Measurements from ENCODE around the gene PIGS. TPM values are rescaled to one million over a fixed set of nuclear protein-coding genes. Genes with fewer than 3 reads are reported as not detected.

Gene PIGS
- total RNA-seq, 1 donor from 2014 or later, result 65.9 TPM

DNA sequence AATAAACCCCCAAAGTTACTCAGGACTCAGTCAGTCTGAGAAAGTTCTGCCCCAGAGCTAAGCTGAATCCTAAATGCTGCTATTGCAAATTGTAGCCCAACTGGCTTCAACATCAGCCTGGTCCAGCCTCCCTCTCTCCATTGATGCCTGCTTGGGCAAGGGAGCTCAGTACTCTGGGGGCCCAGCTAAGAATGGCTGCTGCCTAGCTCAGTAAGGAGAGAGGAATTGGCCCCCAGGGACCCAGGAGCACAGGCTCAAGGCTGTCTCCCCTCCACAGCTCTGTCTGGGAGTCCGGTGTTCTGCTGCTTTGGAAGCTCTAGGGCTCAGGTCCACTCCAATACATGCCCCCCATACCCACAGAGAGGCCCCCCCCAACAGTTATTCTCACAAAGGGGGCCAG lies 20.5 kb downstream of the PIGS start:
- DNase-seq (ENCODE audit: low spot score), result no peak

DNA sequence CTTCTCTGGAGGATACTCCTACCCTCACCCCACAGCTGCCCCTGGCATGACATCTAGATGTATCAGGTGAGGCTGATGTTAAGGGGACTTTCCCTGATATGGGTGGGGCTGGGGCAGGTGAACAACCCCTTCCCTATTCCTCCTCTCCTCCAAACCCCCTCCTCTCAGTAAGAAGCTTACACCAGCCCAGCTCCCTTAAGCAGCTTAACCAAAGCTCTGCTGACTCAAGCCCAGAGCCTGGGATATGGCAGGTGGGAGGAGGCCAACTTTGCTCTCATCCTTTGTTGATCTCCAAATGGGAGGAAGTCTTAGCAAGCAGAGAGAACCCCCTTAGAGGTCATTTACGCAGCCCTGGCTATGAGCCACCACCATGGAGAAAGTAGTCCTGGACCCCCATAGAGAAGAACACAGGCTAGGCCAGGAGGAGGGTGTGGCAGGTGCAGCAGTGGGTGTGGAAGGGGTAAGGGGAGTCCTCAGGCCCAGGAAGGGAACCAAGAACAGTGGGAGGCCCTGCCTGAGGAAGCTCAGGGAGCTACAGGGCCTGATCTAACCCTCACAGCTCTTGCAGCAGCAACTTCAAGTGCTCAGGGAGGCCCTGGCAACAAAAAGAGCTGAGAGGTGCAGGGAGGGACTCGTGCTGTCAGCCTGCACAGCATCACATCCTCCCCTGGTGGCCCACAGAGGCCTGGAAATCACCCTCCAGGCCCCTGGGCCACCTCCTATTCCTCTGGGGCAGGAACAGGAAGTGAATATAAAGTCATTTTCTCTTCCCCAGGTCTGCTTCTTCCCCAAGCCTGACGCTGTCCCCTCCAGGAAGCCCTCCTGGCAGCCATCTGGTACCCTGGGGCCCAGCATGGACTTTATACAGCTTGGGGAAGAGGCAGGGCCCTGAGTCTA lies 21.8 kb downstream of the PIGS start:
- no peak for DNase-seq (ENCODE audit: low spot score)

DNA sequence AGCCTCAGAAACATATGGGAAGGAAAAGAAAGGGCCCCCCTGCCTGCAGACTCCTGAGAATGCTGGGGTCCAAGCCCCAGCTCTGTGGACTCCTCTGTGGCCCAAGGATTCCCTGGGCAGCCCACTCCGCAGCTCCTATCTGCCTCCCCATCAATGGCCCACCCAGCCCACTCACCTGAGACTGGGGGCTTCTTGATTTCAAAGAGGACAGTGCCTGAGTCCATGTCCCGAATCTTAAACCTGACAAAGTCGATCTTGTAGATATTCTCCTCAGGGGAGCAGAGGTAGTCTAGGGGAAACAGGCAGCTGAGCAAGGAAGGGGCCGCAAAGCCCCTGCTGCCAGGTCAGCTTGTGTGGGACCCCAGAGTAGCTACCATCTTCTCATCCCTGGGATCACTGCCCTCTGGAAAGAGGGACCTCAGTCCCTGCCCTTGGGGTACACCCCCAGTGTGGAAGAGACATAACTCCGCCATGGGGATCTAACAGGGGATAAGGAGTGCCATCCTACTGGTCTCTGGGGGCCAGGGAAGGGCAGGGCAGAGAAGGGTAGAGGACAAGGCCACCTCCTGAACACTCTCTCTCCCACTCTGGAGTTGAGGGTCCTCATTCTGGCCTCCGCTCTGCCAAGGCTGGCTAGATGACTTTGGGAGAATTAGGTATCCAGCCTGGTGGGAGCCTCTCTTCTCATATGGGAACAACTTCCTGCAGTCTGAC lies 22.8 kb downstream of the PIGS start:
- no peak for DNase-seq (ENCODE audit: low spot score)

DNA sequence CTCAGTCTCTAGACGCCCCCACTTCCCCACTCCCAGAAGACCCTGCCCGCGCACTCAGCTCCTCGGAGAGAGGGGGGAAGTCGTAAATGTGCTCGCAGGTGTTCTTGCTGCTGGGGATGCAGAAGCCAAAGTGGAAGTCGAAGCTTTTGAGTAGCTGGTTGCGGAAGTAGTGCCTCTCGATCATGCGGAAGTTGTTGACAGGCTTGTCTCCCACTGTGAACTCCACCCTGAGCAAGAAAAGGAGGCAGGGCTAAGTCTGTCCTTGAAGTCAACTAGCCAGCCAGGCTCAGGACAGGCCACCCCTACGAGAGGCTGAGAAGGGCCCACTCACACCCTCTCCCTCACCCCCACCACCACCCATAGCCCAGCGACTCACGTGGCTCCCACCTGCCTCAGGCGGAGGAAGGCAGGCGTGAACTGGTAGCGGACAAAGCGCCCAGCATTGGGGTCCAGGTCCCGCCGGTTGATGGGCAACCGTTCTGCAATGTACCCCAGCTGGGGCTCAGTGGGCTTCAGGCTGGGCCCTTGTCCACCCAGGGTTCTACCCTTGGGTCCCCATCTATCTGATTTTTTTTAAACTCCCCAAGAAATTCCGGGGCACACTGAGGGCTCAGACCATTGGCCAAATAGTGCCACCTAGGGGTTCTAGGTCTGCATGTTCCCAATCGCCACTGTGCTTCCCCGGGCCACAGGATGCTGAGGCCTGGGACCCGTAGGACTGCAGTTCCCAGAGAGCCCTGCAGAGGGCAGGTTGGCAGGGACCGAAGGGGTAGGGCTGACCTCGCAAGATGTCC lies 23.5 kb downstream of the PIGS start:
- DNase-seq (ENCODE audit: low spot score), result peak; percentile 73

DNA sequence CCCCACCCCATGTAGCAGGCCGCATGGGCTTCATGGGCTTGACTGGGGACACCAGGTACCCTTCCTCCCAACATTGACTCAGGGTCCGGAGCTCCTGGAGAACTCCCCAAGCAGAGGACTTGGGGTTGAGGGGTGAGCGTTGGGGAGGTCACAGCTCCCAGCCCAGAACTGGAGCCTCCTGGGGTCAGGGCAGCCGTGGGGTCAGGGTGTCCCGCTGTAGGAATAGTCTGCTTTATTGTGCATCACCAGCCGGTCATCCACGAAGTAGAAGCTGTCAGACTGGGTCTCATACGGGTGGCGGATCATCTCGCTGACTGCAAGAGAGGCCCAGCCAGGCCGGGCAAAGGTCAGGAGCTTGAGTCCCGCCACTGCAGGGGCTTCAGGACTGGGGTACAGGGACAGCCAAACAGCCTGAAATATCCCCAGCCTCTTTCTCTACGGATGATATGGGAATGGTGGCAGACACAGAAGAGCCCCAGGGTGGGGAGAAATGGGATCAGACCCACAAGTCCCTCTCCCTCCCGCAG lies 24.2 kb downstream of the PIGS start:
- DNase-seq (ENCODE audit: low spot score), result no peak

DNA sequence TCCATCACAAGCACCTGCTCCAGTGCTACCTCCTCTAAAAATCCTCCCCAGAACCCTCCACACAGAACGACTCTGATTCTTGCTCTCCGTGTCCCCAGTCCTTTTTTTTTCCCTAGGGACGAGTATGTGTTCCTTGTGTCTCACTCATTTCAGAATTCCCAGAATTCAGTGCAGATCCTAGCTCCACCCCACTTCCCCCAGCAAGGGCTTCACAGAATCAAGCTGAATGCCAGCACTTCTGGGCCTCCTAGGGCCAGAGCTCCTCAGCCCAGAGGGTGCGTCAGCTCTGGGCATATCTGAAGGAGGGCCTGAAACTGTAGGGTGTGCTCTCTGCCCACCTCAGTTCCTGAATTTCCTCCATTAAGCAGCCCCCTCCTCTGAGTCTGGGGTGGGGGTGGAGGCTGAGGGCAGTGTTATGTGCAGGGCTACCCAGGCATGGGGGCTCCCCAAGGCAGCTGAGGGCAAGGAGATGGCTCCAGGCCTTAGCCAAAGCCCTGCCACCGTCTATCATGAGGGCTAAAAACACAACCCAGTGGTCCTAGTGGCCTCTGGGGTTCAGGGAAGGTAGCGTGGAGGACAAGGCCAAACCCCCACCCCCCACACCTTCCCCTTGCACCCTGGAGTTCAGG lies 25.4 kb downstream of the PIGS start:
- no peak for DNase-seq (ENCODE audit: low spot score)

DNA sequence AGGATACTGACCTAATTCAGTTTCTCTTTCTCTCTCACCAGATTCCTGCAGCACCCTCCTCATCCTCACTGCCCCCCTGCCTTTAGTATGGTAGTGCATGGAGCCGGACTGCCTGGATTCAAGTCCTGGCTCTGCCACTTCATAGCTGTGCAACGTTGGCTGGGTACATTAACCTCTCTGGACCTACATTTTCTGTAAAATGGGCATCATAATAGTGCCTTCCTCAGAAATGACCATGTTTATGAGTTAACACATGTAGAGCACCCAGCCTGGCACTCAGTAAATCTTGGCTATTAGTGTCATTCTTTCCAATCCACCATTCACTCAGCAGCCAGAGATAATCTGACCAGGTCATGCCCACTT lies 26.2 kb downstream of the PIGS start:
- DNase-seq (ENCODE audit: low spot score), result no peak

DNA sequence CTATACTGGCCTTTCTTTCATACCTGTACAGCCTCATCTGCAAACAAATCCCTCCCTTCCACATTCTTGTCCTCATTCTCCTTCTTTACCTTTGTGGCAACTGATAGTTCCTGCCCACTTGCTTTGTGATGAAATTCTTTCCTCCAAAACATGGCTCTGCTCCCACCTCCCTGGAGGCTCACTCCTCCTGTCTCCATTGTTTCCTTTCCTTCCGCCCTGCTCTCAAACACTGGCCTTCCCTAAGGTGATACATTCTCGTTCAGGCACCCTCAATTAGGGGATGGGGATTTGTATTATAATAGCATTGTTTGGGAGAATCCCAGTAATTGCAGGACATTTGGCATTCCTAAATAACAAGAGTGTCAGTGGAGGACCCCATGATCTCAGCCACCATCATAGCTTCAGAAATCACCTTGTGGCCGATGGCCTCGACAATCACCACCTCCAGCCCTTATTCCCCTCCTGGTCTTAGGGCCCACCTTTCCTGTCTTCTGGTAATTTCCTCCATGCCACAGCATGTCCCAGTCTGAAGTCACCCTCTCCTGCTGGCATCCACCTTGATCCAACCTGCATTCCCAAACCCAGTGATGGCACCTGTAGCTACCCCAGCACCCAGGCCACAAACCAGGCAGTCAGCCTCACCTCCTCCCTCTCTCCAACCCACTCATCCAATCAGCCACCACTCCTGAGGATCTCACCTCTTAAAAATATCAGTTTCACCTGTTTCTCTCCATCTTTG lies 26.8 kb downstream of the PIGS start:
- DNase-seq (ENCODE audit: low spot score), result no peak

DNA sequence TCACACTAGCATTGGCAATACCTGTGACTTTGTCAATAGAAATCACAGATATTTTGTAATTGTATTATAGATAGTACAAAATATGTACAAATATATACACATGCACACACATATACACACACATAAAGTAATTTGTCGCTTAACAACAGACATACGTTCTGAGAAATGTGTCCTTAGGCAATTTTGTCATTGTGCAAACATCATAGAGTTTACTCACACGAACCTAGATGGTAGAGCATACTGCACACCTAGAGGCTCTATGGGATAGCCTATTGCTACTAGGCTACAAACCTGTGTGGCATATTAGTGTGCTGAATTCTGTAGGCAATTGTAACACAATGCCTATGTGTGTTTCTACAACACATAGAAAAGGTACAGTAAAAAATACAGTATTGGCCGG lies 29.9 kb downstream of the PIGS start:
- no peak for DNase-seq (ENCODE audit: low spot score)

DNA sequence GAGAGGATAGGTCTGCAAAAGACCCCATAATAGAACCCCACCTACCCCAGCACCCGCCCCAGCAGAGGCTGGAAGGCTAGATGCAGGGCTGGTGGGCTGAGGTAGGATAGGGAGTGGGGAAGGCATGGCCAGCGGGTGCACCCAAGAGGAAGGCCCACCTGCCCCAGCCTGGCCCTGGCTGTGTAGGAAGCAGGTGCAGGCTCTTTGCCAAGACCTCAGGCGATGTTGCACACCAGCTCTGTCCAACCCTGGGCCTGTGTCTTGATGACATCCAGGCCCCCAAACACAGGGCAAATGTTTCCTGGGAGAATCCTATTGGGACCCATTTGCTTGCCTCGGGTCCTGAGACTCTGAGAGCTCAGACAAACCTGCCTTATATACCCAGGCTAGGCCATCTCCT lies 31.1 kb downstream of the PIGS start:
- no peak for DNase-seq (ENCODE audit: low spot score)

DNA sequence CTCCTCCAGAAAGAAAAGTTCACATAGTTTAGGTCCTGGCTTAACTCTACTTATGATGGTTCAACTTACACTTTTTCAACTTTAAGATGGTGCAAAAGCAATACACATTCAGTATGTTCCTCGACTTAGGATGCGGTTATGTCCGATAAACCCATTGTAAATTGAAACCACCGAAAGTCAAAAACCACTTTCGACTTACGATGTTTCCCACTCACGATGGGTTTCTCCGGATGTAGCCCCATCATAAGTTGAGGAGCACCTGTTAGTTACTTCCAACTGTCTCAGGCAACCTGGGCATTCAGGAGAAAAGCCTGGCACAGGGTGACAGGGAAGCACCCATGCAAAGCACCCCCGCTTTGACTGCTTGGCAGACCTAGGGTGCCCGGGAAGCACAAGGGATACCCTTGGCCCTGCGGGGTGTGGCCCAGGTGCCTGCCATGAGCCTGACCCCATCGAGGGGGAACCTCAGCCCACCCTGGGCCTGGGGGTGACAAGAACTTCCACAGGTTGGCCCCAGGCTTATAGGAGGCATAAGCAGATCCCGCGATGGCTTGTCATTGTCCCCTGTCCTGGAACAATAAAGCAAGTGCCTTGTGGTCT lies 32.9 kb downstream of the PIGS start:
- no peak for DNase-seq (ENCODE audit: low spot score)

DNA sequence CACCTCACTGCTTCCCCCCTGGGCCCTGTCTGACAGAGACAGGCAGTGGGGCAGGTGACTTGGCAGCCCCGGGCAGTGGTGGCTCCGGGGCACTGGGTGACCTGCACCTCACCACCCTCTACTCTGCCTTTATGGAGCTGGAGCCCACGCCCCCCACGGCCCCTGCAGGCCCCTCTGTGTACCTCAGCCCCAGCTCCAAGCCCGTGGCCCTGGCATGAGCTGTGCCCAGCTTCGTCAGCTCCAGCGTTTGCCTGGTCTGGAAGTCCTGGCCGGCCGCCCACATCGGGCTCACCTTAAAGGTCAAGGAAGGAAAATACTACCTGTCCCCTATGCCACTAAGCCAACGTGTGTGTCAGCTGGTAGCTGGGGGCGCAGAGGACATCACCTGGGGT lies 34.1 kb downstream of the PIGS start:
- no peak for DNase-seq (ENCODE audit: low spot score)

DNA sequence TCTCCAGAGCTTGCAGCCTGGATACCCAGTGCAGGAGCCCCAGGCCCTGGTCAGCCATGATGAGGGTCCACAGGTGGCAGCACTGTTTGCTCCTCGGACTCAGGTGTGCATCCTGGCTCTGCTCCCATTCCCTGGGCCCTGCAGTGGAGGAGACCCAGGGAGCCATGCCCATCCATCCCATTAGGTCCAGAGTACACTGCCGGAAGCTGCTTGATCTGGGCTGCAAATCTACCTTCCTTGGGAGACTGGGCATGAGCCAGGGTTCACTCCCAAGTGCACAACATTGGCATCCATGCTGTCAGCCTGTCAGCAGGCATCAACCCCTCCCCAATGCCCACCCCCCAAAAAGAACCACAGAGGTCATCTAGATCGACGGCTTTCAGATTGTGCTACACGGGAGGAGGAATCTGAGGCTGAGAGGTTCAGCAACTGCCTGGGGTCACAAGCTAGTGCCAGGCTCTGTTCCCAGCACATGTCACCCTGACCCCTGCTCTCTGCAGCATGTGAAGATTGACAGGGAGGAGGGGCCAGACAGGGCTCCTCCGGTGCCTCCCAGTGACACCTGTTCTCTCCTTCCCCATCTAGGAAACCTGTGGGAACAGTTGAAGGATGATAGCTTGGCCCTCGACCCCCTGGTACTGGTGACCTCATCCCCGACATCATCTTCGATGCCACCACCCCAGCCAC lies 34.6 kb downstream of the PIGS start:
- DNase-seq (ENCODE audit: low spot score), result peak; percentile 28

DNA sequence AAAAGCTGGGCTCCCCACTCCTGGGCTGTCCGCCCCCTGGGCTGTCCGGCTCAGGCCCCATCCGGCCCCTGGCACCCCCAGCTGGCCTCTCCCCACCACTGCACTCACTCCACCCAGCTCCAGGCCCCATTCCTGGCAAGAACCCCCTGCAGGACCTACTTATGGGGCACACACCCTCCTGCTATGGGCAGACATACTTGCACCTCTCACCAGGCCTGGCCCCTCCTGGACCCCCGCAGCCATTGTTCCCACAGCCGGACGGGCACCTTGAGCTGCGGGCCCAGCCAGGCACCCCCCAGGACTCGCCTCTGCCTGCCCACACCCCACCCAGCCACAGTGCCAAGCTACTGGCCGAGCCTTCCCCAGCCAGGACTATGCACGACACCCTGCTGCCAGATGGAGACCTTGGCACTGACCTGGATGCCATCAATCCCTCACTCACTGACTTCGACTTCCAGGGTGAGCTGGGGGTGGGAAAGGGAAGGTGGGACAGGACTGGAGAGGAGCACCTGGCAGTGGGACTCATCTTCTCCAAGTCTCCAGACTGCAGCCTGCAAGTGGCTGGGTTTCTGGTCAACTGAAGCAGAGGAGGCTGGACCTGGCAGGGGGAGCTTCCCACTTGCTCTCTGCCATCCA lies 36.5 kb downstream of the PIGS start:
- no peak for DNase-seq (ENCODE audit: low spot score)

DNA sequence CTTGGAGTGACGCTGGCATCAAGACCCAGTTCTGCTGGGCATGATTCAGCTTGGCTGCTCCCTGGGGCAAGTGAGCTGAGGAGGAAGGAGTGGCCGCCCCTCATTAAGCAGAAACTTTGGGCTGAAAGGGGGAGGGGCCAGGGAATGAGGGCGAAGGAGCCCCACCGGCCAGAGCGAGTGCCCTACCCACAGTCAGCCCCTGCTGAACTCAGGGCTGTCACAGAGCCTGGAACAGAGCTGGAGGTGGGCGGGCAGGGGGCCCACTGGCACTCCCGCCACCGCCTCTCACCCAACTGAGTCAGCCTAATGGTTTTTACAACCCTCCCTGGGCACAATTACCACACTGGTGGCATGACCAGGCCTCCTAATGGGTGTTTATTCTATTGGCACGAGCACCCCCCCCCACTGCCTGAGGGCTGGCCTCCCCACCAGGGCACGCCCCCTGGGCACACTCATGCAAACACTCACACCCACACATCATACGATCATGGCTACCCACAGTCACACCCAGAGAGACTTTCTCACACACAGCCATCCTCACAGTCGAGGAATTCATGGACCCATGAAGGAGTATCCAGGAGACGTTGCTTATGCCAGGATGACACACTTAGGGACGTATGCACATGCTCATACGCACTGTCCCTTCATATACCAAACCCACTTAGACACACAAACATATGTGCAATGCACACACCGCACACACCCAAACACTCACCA lies 38.1 kb downstream of the PIGS start:
- DNase-seq (ENCODE audit: low spot score), result no peak

DNA sequence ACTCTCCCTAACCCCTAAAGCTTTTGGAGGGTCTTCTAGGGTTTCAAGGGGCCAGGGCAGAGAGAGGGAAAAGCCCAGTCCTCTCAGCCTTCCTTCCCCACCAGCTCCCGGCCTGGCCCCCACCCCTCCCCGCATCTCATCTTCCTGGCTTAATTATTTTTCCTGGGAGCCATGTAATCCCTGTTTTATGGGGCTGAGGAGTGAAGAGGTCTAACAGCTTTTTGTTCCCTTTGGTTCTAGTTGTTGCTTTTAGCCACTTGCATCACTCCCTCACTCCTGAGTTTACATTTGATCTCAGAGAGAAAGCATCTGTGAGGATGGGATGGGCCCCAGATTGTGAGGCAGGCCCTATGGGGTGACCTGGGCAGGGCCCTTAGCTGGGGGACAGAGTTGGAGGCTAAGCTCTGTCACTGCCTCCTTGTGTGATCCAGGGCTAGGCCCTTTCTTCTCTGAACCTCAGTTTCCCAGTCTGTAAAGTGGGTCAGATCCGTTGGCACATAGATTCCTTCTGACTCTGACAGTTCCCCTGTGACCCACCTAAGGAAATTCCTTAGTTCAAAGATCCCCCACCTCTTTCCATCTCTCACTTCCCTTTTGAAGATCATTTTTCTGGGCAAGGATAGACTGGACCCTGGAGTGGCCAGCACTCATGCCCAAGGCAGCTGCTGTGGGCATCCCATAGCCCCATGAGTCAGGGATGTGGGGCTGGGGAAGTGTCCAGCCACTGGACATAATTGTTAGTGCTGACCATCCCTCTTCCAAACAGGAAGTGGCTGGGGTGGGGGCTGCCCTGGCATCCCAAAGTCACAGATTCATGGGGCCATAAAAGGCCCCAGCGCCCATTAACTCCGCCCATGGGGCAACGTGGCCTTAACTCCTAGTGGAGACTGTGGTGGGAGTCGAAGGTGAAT lies 39.0 kb downstream of the PIGS start:
- DNase-seq (ENCODE audit: low spot score), result no peak

DNA sequence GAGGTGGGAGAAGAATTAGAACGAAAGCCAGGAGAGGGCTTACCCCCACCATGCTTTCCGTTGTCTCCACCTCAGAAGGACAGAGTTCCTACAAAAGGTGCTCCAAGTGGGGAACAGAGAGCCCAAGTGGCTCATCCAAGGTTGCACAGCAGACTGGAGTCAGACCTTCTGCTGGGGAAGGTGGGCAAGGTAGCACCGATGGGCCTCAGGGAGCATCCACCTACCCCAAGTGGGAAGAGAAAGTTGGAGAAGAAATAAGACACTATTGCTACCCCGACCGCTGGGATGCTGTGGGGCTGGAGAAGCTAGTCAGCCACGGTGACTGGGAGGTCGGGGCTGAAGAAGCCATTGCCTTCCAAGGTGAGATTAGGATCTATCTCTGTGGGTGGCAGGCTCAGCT lies 40.4 kb downstream of the PIGS start:
- no peak for DNase-seq (ENCODE audit: low spot score)

DNA sequence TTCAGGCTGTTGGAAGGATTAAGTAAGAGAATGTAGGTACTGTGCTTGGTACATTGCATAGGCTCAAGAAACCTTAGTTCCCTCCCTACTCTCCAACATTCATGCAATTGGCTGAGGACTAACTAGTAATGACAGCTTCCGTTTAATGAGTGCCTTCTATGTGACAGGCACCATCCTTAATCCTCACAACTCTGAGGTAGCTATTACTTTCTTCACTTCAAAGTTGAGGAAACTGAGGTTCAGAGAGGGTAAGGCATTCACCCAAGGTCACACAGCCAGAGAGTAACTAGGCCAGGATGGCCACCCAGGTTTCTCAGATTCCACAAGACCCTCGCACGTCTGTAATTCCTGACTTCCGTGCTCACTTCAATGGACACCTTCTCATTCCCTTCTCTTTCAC lies 41.1 kb downstream of the PIGS start:
- no peak for DNase-seq (ENCODE audit: low spot score)

Data from mucosa of gallbladder (tissue), 1 donor.